Measurements from ENCODE around the gene OR52I1.

GRCh38 chr11:4615856-4616444 lies 22.1 kb downstream of the OR52I1 start:
- TF ChIP-seq CTCF (IDR thresholded peaks at IDR 0.05) (no peak), POLR2A (IDR thresholded peaks at IDR 0.05) (no peak)
